NCI-H1436 (cell line): ENCODE data around the gene SPEF1.

Source experiments
- DNase-seq: peaks from one replicate; lab custom pipeline; 2025; lab: John Stamatoyannopoulos, UW

Gene SPEF1

DNA sequence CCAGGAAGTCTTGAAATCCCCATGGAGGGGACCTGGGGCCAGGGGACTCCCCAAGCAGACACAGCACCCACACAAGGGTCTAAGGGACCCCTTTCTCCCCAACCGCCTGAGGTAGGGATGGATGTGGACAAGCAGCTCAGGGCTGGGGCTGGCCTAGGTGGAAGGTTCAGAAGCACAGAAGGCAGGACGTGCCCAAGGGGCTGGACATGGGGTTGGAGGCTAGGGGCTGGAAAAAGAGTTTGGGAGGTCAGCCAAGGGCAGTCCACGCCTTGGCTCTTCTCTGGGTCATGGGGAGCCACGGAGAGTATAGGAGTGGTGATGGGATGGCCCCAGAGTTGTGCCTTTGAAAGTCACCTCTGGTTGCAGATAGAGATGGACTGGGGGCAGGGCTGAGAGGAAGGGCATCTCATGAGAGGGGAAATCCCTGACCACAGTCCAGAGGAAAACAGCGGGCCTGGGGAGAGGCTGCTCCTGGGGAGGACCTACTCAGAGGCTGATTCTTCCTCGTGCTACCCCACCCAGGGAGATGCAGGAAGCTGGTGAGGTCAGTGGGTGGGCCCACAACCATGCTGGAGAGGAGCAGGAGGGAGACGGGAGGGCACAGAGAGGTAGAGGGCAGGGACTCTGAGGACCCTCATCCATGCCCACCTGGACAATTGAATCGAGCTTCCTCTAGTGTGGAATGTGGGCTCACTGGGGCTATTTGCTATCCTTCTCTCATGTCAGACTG lies 51.3 kb downstream of the SPEF1 start:
- DNase-seq: no peak

DNA sequence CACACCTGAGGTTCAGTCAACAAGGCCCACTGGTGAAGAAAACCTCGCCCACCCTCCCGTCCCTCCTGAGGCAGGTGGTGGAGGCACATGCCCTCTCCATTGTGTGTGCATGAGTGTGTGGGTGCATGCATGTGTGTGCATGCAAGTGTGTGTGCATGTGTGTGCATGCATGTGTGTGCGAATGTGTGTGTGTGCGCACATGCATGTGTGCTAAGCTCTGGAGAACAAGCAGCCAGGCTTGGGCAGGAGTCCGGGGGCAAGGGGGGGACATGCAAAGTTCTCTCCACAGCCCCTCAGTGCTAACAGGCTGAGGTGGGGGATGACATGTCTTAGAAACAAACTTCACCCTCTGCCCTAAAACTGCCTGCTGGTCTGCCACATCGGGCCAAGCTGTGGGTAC lies 51.9 kb downstream of the SPEF1 start:
- no peak for DNase-seq

DNA sequence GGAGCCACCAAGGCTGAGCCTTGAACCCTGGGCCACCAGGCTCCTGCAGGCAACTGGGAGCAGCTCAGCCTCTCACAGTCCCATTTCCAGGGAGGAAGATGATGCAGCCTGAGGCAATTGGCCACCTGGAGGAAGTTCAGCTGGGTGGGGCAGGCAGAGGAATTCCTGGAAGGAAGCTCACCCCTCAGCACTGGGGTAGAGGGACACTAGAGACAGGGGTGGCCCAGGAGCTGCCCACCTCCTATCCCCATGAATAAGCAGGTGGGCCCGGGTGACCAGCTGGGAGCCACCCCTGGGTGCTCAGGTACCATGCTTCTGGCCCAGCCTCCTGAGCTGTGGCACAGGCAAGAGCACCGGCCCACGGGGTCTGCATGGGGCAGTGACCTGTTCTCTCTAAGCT lies 52.4 kb downstream of the SPEF1 start:
- no peak for DNase-seq

DNA sequence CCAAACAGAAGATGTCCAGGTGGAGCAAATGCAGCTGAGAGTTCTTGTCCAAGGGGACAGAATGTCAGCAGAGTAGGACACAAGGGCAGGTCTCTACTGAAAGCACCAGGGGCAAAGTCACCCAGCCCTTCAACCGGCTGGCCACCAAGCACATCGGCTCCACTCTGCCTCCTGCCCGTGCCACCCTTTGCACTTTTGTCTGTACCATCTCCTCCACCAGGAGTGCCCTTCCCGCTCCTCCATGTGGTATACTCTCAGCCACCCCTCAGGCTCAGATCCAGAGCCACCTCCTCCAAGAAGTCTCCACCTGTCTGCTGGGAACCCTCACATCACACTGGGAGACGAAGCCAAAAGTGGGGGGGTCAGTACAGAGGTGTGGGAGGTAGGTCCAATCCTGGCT lies 52.9 kb downstream of the SPEF1 start:
- no peak for DNase-seq
